GM08714 (cell line): Measurements from ENCODE around the gene HS6ST3.
"Not testable (repeated sequence)": the region's sequence is repeated elsewhere in the genome, so short reads cannot be mapped to it uniquely, and the experiment has no call there.

Experiments
- H3K4me3 ChIP-seq: fragments of 200-500 bp; sonication (Bioruptor generic); 2 replicates; pipeline ENCODE4 v1.5.1; 2014; ENCODE audit warnings: mild to moderate bottlenecking, low read length, inconsistent platforms
- ZNF274 ChIP-seq: IDR thresholded peaks from 2 replicates; pipeline ENCODE4 v1.6.1; 2012; ENCODE audit warnings: mild to moderate bottlenecking, low read depth, low read length

HS6ST3 gene

GRCh38 chr13:96768524-96768923 is 678.6 kb downstream of the HS6ST3 start:
- H3K4me3 ChIP-seq, result no peak overlapping the region
- no peak for TF ChIP-seq ZNF274

GRCh38 chr13:96769874-96770273 is 680.0 kb downstream of the HS6ST3 start:
- no peak overlapping the region for H3K4me3 ChIP-seq
- no peak for TF ChIP-seq ZNF274

GRCh38 chr13:96771486-96772367 is 681.8 kb downstream of the HS6ST3 start:
- H3K4me3 ChIP-seq, result no peak overlapping the region
- TF ChIP-seq ZNF274, result no peak

DNA sequence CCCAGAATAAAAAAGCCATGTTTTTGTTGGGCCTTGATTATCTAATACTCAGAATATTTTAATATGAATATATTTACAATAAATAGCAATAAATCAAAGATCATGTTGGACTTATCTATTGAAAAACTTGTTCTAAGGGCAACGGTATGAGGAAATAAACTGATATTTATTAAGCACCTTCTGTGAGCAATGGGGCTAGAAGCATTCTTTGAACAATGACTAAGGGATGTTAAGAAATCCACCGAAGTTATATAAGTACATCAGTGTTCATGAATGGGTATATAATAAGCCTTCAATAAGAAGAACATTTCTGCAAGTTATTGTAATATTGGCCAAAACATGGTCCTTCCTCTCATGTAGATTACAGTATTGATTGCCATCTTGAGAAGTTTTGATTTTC is 682.5 kb downstream of the HS6ST3 start:
- no peak overlapping the region for H3K4me3 ChIP-seq
- no peak for TF ChIP-seq ZNF274

- not testable (repeated sequence) for H3K4me3 ChIP-seq
Measured at GRCh38 chr13:96778302-96778701, 688.4 kb downstream of the HS6ST3 start.

GRCh38 chr13:96779691-96780090 is 689.8 kb downstream of the HS6ST3 start:
- TF ChIP-seq ZNF274, result no peak
- H3K4me3 ChIP-seq, result no peak overlapping the region

- TF ChIP-seq ZNF274, result no peak
- H3K4me3 ChIP-seq, result no peak overlapping the region
Measured at GRCh38 chr13:96780105-96780504, 690.2 kb downstream of the HS6ST3 start.

GRCh38 chr13:96781141-96781540 is 691.2 kb downstream of the HS6ST3 start:
- H3K4me3 ChIP-seq, result no peak overlapping the region
- no peak for TF ChIP-seq ZNF274

DNA sequence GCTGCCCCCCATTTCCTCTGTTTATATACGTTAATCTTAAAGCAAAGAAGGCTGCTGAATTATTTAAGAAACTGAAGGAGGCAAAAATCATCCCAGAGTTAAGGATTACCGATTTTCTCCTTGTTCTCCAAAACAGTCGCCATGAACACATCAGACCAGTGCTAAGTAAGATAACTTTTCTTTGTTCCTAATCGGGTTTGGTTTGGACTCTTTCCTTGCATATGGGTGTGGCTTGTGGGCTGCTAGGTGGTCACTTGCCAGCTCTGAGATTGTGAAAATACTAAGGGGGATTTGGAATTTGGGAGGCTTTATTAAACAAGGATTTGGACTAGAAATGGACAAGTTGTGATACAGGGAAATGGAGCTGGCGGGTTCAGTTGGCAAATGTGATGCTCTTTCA is 692.3 kb downstream of the HS6ST3 start:
- H3K4me3 ChIP-seq, result no peak overlapping the region
- no peak for TF ChIP-seq ZNF274

GRCh38 chr13:96783057-96783456 is 693.1 kb downstream of the HS6ST3 start:
- no peak overlapping the region for H3K4me3 ChIP-seq
- no peak for TF ChIP-seq ZNF274

DNA sequence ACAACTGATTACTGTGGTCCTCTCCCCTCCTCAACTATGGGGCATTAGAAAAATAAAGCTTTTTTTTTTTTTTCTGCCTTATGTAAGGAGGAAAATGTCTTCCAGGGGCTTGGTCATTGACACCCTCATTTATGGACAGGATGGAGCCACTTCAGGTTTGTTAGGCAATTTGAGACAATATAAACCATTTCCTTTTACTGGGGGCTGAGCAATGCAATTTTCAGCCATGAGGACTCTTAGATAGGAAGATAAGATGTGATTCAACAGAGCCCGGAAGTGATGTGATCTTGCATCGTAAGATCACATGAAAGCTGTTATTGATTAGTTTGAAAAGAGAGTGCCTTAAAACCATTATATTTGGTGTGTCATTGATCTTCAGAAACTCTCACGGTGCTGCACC is 693.6 kb downstream of the HS6ST3 start:
- H3K4me3 ChIP-seq, result no peak overlapping the region
- TF ChIP-seq ZNF274, result no peak

DNA sequence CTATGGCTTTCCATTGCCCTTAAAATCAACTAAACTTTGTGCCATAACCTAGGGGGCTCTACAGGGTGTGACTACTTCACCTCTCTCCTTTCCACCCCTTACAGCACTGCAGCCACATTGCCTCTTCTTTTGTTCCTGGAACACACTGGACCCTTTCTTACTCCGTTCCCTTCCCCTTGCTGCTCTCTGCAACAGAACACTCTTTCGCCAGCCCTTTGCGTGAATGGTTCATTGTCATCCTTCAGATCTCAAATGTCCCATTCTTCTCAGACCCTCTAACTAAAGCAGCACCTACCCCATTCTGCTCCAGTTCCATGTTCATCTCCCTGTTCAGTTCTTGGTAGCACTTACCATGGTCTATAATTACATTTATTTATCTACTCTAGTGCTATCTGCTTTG is 696.1 kb downstream of the HS6ST3 start:
- H3K4me3 ChIP-seq, result no peak overlapping the region
- TF ChIP-seq ZNF274, result no peak

DNA sequence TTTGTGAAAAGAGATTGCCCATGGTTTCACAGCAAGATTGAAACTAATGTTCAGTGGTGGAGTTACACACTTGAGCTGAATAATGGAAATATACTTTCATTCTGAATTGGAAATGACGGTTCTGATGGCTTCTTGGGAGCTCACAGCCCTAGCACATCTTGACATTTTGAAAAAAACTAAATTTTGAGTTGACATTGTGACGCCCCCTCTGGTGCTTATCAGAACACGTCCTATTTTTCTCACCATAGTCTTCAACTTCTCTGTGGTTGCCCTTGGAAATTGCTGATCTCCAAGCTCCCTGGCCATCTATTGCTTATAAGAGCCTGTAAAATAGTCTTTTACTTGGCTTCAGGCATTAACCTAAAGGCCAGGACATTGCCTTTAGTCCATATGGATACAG is 702.3 kb downstream of the HS6ST3 start:
- no peak overlapping the region for H3K4me3 ChIP-seq
- no peak for TF ChIP-seq ZNF274

DNA sequence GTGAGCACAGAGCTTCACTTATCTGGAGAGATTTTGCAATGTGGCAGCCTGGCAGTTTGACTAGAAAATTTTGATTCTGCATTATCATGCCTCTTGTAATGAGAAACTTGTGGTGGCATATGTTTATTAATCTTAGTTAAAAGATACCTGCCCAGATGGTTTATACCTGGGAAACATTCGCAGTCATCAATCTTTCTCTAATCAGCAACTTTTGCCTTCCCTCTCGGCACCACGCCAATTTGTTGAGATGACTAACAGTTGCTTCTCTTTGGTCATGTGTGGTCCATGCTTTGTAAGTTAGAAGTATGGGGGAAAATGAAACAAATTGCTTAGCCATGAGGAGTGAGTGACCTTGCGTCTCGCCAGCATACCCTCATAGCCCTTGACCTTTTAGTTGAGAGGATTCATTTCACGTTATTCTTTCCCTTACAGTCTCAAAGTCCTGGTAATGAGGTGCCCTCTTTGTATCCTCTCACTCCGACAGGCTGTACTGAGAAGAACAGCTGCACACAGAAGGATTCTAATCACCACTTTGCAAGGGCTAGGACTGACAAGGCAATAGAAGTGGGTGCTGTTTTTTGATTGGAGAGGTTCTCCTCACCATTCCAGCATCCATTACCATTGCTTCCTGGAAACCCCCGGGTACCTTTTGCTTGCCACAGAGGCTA is 703.0 kb downstream of the HS6ST3 start:
- no peak for TF ChIP-seq ZNF274
- H3K4me3 ChIP-seq, result no peak overlapping the region

GRCh38 chr13:96793404-96793755 is 703.5 kb downstream of the HS6ST3 start:
- H3K4me3 ChIP-seq, result no peak overlapping the region
- no peak for TF ChIP-seq ZNF274
